Kidney capillary endothelial cell (primary cell): ENCODE results near the gene SERBP1.
"Not testable (repeated sequence)": the region's sequence is repeated elsewhere in the genome, so short reads cannot be mapped to it uniquely, and the experiment has no call there.

ENCODE experiments used
- DNase-seq: peaks from one replicate; pipeline ENCODE4 v3.0.0-alpha.2; 2018; ENCODE audit warnings: low spot score

SERBP1 gene

GRCh38 chr1:67405473-67406245 is 24.5 kb downstream of the SERBP1 start:
- DNase-seq = no peak

GRCh38 chr1:67404212-67404620 is 26.0 kb downstream of the SERBP1 start:
- peak; percentile 7 for DNase-seq

- no peak for DNase-seq
Observed at GRCh38 chr1:67401443-67401842, 28.8 kb downstream of the SERBP1 start.

GRCh38 chr1:67400029-67400786 is 30.0 kb downstream of the SERBP1 start:
- DNase-seq = not testable (repeated sequence)

- DNase-seq = no peak
Observed at GRCh38 chr1:67399199-67399993, 30.8 kb downstream of the SERBP1 start.

GRCh38 chr1:67394548-67394947 is 35.7 kb downstream of the SERBP1 start:
- DNase-seq = no peak

- no peak for DNase-seq
Observed at GRCh38 chr1:67393737-67394136, 36.5 kb downstream of the SERBP1 start.

GRCh38 chr1:67393240-67393639 is 37.0 kb downstream of the SERBP1 start:
- DNase-seq = no peak

- no peak for DNase-seq
Observed at GRCh38 chr1:67390041-67390887, 39.9 kb downstream of the SERBP1 start.

- DNase-seq = no peak
Observed at GRCh38 chr1:67383999-67384638, 46.1 kb downstream of the SERBP1 start.

- DNase-seq = no peak
Observed at GRCh38 chr1:67382292-67382691, 47.9 kb downstream of the SERBP1 start.

- no peak for DNase-seq
Observed at GRCh38 chr1:67381154-67381553, 49.0 kb downstream of the SERBP1 start.

- DNase-seq = no peak
Observed at GRCh38 chr1:67377253-67377652, 52.9 kb downstream of the SERBP1 start.

- no peak for DNase-seq
Observed at GRCh38 chr1:67376381-67376780, 53.8 kb downstream of the SERBP1 start.

GRCh38 chr1:67372898-67373297 is 57.3 kb downstream of the SERBP1 start:
- no peak for DNase-seq

- DNase-seq = no peak
Observed at GRCh38 chr1:67372136-67372535, 58.1 kb downstream of the SERBP1 start.

GRCh38 chr1:67371681-67372080 is 58.5 kb downstream of the SERBP1 start:
- no peak for DNase-seq

- DNase-seq = no peak
Observed at GRCh38 chr1:67371043-67371442, 59.2 kb downstream of the SERBP1 start.

- no peak for DNase-seq
Observed at GRCh38 chr1:67368046-67368514, 62.1 kb downstream of the SERBP1 start.

- no peak for DNase-seq
Observed at GRCh38 chr1:67367370-67368045, 62.7 kb downstream of the SERBP1 start.
